ENCODE results near the gene AKT2. TPM values are rescaled to one million over a fixed set of nuclear protein-coding genes. Genes with fewer than 3 reads are reported as not detected.

Gene AKT2
- polyA plus RNA-seq, 1 donor = 187 TPM

DNA sequence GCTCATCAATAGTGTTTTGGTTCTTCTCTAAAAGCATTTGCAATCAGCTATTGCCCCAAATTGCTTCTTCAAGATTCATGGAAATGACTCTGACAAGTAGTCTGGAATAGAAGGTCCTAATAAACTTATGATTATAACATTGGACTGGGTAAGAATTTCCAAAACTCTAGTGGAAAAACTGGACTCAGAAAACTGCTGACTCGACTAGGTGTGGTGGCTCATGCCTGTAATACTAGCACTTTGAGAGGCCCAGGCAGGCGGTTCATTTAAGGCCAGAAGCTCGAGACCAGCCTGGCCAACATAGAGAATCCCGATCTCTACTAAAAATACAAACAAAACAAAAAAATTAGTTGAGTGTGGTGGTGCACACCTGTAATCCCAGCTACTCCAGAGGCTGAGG is 15.5 kb upstream of the AKT2 start:
- no peak for DNase-seq (ENCODE audit: low read depth)

DNA sequence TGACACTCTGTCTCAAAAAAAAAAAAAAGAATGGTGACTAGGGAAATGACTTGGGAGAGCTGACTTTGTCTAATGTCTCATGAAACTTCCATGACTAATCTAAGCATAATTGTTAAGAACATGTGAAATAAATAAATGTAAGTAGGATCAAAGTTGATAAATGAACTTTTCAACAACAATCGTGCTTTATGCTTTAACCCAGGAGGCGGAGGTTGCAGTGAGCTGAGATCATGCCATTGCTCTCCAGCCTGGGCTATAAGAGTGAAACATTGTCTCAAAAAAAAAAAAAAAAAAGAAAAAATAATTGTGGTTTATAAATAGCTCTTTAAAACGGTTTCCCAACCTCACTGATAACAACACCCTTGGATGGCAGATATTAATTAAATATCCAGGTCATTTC is 12.9 kb upstream of the AKT2 start:
- DNase-seq (ENCODE audit: low read depth) = no peak

- no peak for DNase-seq (ENCODE audit: low read depth)
Observed at GRCh38 chr19:40294560-40294959, 9.4 kb upstream of the AKT2 start.

- no peak for DNase-seq (ENCODE audit: low read depth)
Observed at GRCh38 chr19:40286971-40287421, 1.9 kb upstream of the AKT2 start.

- DNase-seq (ENCODE audit: low read depth) = no peak
Observed at GRCh38 chr19:40286235-40286970, 1.3 kb upstream of the AKT2 start.

- DNase-seq (ENCODE audit: low read depth) = peak; percentile 99
Observed at GRCh38 chr19:40285353-40286234, 449 bp upstream of the AKT2 start.

GRCh38 chr19:40284251-40284500 is 969 bp downstream of the AKT2 start:
- no peak for DNase-seq (ENCODE audit: low read depth)

DNA sequence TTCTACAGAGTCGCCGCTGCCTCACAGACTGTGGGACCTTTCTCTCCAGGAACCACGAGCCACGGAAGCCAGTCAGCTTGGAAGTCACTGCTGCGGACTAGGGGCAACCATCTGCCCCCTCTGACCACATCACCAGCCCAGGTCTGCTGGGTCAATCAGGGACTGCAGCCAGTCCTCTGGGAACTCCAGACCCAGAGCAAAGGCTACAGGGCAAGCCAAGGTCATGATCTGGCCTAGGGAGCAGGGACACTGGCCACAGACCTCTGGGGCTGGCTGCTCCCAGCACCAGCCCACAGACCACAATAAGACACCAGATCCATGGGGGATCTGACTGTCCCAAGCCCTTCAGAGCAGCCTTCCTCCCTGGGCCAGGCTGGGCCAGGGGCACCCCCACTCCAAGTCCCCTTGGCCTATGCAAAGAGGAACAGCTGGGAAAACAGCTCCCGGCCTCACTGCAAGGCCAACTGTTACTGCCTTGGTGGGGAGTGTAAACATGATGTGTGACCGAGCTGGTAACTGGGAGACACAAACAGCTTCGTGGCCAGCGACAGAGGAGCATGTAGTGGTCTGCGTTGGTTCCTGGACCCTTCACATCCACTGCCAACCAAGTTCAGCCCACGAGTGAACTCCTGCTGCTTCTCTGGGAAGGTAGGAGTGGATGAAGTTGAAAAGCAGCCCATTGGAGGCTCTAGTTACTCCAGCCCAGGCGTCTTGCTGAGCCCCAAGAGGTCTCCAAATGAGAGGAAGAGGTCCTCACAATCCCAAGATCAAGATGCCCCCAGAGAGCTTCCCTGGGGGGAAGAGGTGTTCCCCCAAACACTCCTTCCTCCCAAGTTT is 1.5 kb downstream of the AKT2 start:
- DNase-seq (ENCODE audit: low read depth) = no peak

DNA sequence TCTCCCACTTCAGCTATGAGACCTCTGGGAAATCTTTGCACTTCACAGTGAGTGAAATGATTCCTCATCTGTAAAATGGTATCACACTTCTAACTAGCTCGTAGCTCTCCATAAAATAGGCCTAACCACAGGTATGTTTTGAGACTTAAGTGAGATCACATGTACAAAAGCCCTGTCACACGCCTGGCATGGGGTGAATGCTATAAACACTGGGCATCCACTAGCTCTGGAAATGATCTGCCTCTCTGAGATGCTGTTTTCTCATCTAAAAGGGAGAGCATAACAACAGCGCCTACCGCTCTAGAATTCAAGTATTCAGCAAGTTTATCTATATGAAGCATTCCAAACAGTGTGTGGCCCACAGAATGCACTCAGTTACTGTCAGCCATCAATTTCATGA is 2.2 kb downstream of the AKT2 start:
- no peak for DNase-seq (ENCODE audit: low read depth)

- no peak for DNase-seq (ENCODE audit: low read depth)
Observed at GRCh38 chr19:40282209-40282580, 3.0 kb downstream of the AKT2 start.

DNA sequence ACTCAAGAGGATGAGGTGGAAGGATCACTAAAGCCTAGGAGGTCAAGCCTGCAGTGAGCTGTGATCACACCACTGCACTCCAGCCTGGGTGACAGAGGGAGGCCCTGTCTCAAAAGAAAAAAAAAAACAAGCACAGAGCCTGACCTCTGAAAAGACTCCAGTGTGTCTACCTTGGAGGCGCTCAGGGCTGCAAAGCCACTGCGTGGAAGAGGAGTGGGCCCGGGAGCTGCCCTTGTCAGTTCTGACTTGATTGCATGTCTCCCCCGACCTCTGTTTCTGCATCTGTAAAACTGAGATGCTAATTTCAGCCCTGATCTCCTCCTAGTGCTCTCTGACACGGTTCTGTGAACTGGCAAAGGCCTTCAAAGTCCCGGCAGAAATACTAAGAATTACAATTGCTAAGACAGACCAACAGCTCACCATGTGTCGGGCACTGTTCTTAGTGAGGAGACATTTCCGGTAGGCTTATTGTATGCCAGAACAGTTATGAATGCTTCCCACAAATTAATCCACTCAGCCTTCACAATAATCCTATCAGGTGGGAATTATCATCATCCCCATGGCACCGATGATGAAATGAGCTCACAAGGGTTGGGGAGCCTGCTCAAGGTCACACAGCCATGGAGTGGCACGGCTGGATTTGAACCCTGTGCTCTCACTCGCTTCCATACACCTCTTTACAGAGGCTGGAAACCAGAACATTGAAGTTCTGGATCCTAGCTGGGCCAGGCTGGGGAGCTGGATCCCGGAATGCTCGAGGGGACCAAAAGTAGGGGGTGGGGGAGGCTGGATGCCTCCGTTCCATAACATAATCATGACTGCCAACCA is 3.5 kb downstream of the AKT2 start:
- DNase-seq (ENCODE audit: low read depth) = no peak

DNA sequence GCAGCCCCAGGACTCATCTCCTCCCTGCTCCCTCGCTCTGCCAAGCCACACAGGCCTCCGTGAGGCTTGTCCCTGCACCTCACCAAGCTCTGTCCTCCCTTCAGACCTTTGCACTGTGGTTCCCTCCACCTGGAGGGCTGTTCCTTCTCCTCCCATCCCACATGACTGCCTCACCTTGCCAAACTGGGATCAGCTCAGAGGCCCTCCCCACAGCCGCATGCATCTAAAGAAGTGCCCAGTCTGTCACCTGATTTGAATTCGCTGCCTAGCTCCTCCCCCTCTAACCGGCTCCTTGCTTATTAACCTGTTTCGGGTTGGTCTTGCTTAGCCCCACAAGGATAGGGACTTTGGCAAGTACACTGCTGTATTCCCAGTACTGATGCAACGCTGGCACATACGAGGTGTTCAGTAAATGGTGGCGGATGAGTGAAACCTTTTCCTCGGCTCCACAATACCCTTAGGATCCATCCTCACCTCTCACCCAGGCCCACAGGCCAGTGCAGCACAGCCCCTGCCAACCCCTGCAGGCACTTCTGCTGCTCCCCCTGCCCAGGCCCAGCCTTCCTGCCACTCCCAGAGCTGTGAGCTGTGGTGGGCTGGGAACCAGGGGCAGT is 4.4 kb downstream of the AKT2 start:
- no peak for DNase-seq (ENCODE audit: low read depth)

GRCh38 chr19:40279761-40280607 is 5.2 kb downstream of the AKT2 start:
- DNase-seq (ENCODE audit: low read depth) = no peak

DNA sequence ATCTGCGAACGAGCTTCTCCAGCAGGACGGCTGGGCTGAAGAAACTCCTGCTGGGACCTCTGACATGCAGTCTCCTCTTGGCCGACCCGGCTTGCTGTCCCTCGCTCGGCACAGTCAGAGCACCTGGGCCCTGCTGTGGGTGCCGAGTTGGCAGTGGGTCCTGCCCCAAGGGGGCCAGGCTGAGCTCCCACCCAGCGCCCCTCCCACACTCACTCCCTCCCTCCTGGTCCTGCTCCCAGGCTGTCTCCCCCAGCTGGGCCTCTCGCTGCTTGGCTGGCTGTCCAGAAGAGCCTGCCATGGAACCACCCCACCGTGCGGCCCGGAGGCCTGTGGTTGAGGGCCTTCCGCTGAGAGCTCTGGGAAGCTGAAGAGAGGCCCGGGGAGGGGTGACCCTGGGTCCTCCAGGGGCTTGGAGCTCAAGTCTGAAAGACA is 6.0 kb downstream of the AKT2 start:
- DNase-seq (ENCODE audit: low read depth) = no peak

DNA sequence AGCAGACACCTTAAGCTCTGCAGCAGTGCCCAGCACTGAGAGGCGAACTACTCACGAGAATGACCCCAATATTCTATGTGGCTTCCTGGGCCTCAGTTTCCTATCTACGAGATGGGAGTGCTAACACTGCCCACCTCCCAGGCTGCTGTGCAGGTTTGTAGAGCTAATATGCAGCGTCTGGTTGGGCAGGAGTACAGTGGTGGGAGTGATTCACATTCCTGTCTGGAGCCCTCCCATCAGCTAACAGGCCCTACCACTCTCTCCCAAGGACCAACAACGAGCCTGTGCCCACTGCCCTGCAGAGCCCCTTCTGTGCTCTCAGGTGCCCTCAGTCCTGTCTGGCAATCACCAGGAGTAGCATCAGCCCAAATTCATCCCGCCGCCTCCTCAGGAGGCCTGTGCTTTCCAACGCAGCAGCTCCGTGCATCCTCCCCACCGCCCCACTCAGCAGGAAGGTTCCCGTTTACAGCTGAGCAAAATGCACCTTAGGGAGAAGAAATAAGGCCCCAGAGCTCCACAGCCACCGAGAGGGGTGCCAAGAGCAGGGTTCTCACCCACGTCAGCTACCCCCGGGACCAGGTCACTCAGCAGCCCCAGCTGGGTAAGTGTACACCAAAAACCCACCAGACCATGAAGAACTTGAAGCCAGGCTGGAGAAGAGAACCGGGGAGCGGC is 6.6 kb downstream of the AKT2 start:
- DNase-seq (ENCODE audit: low read depth) = no peak

- DNase-seq (ENCODE audit: low read depth) = no peak
Observed at GRCh38 chr19:40277356-40278059, 7.6 kb downstream of the AKT2 start.

DNA sequence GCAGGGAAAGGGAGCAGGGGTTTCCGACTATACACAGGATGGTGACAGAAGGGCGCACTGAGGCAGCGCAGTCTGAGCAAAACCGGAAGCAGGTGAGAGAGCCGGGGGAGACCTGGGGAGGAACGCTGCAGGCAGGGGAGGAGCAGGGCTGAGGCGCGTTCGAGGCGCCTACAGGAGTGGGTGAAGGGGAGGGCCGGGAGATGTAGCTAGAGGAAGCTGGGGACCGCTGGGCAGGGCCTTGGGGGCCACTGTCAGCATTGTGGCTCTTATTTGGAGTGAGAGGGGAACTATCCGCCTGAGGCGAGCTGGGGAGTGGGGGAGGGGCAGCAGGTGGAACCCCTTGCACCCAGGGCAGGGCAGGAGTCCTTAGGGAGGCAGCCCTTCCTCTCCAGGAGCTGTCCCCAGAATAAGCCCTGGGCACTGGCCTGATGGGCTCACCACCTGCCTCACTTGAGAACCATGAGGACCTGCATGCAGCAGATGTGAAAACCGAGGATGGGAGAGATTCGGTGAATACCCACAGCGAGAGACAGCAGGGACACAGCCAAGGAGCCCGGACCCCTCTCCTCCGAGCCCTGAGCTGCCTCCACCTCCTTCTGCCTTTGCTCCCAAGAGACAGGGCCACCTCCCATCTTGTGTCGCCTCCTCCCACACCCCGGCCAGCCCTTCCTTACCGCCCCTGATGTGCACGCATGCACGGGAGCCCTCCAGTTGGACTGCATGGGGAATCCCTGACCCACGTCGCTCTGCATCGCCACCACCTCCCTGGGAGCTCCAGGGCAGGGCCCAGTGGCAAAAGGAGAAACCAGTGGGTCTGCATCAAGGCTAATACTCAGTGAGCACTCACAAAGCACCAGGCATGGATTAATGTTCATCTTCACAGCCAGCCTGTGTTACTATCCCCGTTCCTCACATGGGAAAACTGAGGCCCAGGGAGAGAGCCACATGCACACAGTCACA is 10.3 kb downstream of the AKT2 start:
- DNase-seq (ENCODE audit: low read depth) = no peak

Data from forelimb muscle (tissue), 1 donor.